ENCODE data around the gene MFSD11.
"Not testable (repeated sequence)": the region's sequence is repeated elsewhere in the genome, so short reads cannot be mapped to it uniquely, and the experiment has no call there.

MFSD11 gene

DNA sequence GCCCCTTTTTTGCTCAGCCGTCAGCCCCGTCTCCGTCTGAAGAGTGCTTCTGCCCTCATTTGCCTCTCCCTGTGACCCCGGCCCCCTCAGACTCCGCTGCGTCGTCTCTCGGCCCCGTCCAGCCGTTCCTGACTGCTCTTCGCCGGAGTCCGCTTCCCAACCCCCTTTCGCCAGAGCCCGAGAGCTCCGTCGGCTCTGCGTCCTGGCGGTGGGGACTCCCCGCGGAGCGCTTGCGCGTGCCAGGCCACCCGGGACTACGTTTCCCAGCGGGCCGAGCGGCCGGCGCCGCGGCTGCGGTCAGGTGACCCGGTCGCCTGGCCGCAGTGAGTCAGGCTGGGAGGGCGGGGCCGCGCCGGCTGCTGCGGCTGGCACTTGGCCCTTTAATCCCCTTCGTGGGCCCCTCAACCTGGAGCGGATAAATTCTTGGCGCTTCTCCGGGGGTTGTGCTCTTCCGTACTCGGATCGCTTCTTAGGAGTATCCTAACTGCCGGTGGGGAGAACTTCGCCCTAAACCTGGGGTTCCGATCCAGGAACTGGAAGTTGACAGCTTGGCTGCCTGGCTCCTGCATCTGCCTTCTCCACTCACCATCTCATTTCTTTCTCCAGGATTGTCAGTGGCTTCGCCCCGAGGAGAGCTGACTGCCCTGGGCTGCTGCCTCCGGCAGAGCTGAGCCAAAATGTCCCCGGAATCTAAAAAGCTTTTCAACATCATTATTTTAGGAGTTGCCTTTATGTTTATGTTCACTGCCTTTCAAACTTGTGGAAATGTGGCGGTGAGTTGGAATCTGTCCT lies at the start of gene MFSD11:
MFSD11 (plus strand) TSS at position 444 of the 792 bp plus-strand sequence; CDS start at position 678, 234 bp downstream.
- DNase-seq (ENCODE audit: low spot score), result peak; percentile 96

DNA sequence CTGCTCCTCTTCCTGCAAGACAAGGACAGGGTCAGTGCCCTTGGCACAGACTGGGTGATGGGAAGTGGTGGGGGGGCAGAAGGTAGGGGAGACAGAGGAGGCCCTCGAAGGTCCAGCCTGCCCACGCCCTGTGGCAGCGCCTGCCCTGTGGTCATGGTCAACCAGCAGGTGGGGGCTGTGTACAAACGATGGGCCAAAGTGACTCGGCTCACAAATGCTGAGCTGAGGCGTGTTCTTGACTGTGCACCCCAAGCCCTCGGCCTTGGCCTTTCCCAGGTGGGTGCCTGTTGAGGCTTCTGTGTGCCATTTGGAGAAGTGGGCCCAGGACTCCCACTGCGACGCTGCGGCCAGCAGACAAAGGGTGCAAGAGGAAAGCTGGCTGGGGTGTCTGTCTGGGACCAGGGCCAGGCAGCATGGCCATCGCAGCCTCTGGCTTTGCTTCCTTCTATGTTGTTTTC lies 49.7 kb upstream of the MFSD11 start:
- peak; percentile 41 for DNase-seq (ENCODE audit: low spot score)

DNA sequence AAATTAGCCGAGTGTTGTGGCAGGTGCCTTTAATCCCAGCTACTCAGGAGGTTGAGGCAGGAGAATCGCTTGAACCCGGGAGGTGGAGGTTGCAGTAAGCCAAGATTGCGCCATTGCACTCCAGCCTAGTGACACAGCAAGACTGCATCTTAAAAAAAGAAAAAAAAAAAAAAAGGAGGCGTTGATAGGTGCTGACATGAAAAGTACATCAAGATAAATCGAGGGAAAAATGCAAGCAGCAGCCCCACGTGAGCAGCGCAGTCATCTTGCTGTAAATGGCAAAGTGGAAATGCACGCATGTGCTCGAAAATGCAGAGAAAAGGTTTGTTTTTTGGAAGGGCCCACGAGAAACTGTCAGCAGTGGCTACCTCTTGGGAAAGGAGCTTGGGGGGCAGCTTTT lies 48.1 kb upstream of the MFSD11 start:
- no peak for DNase-seq (ENCODE audit: low spot score)

DNA sequence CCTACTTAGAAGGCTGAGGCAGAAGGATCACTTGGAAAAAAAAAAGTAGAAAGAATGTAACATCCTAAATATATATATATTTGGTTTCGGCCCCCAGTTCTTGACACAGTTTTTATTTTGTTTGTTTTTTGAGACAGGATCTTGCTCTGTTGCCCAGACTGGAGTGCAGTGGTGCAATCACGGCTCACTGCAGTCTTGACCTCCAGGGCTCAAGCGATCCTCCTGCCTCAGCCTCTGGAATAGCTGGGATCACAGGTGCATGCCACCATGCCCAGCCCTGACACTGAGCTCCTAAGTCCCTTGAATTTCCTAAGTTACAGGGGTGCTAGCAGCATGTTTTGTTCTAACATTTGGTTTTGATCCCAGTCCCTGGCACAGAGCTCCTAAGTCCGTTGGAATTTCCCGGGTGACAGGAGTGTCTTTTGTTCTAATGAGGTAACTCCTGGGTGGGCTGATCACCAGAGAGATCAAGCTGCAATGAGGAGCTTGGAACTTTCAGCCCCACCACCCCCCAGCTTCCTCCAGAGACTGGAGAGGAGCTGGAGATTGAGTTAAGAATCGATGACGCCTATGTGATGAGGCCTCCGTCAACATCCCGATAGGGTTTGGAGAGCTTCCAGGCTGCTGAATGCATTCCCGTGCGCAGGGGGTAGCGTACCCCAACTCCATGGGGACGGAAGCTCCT lies 47.2 kb upstream of the MFSD11 start:
- DNase-seq (ENCODE audit: low spot score), result no peak

DNA sequence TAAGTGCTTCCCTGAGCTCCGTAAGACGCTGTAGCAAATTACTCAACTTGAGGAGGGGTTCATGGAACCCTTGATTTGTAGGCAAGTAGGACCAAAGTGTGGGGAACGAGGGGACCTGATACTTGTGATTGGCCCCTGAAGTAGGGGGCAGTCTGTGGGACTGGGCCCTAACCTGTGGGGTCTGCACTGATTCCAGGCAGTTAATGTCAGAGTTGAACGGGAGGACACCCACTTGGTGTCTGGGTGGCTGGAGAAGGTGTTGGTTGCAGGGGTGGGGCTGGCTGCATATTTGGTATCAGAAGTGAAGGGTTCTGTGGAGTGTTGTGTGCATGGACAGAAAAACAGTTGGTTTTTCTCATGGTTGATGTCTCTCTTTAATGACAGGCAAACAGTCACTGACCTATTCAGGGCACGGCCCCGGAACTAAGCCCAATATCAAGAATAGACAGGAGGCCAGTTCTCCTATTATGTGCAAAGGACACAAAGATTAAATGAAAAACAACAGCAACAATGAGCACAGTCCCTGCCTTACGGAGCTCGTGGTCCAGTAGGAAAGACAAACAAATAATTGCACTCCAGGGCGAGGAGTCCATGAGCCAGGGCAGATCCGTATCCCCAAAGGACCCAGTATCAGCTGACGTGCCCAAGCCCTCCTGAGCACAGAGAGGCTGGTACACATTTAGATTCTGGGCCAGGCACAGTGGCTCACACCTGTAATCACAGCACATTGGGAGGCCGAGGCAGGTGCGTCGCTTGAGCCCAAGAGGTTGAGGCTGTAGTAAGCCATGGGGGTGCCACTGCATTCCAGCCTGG lies 46.3 kb upstream of the MFSD11 start:
- DNase-seq (ENCODE audit: low spot score), result no peak

DNA sequence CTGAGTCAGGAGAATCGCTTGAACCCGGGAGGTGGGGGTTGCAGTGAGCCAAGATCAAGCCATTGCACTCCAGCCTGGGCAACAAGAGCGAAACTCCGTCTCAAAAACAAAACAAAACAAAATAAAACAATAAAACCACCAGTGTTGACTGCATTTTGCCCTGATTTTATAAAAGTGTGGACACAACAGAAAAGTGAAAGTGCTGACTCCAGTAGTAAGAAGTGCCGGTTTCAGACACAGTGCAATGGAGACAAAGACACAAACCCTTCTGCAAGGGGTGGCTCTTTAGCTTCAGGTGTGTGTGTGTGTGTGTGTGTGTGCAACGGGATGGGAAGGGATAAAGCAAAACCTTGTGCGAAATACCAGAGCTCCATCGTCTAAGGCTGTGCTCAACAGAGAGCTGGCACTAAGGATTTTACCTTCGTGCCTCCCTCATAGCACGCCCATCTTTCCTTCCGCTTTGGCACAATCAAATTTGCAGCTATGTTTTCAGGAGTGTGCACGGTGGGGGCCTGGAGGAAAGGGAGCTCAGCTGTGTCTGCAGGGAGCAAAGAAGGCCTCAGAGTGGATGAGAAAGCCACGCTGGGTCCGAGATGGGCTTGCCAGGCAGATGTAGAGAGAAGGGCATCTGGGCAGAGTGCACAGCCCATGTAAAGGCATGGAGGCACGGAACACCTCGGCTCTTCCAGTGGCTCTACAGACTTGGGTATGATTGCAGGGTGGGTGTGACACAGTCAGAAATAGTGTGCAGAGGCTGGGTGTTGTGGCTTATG lies 42.7 kb upstream of the MFSD11 start:
- DNase-seq (ENCODE audit: low spot score), result no peak

DNA sequence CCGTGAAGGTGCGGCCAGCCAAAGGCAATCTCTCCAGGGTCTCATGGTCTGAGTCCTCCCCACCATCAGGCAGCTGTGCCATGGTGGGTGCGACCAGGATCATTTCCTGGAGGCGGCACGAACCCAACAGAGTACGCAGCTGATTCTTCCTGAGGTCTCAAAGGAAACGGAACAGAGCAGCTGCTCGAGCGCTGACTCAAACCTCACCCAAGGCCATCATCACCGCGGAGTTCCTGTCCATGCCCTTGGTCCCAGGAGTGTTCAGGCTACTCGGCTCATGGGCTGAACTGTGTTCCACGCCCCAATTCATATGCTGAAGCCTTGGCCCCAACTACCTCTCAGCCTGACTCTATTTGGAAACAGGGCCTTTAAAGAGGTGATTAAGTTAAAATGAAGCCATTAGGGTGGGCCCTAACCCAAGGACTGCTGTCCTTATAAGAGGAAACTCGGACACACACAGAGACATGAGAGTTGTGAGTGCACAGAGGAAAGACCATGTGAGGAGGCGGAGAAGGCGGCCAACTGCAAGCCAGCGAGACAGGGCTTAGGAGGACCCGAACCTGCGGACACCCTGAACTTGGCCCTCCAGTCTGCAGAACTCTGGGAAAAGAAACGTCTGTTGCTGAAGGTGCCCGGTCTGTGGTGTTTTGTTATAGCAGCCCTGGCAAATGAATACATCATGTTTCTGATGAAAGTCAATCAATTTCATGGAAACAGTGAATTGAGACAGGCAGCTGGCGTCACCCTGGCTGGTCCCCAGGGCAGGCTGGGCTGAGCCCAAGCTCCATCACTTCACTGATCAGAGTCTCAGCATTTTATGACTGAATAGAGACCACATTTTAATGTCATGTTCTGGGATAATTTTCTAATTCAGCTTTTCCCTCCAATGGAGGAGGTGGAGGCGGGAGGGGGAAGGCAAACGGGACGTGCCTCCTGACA lies 40.9 kb upstream of the MFSD11 start:
- no peak for DNase-seq (ENCODE audit: low spot score)

DNA sequence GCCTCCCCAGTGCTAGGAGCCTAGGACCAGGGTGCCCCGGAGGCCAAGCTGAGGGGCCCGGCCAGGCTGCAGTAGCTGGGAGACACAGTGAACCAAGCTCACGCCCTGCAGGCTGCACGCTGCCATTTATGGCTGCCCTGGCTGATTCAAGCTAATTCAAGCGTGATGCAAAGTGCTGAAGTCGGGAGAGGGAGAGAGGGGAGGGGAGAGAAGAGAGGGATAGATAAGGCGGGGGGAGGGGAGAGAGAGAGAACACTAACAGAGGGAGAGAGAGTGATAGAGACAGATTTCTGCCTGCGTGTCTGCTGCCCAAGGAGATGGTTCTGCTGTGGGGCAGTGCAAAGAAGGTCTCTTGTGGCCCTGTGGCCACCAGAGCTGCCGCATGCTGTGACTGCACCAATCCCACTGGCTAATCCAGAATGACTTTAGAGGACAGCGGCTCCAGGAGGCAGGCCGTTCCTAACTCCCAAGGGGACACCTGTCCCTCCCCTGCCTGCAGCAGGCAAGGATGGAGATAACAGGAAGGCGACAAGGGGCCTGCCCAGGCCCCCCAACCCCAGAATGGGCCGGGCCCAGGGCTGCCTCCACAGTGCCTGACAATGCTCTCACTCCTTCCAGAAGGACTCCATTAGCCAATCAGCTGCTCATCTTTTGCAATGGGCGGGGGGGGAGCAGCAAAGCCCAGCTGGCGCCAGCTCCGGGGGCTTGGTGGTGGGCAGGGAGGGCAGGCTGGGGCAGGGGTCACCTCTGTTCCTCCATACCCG lies 40.0 kb upstream of the MFSD11 start:
- no peak for DNase-seq (ENCODE audit: low spot score)

DNA sequence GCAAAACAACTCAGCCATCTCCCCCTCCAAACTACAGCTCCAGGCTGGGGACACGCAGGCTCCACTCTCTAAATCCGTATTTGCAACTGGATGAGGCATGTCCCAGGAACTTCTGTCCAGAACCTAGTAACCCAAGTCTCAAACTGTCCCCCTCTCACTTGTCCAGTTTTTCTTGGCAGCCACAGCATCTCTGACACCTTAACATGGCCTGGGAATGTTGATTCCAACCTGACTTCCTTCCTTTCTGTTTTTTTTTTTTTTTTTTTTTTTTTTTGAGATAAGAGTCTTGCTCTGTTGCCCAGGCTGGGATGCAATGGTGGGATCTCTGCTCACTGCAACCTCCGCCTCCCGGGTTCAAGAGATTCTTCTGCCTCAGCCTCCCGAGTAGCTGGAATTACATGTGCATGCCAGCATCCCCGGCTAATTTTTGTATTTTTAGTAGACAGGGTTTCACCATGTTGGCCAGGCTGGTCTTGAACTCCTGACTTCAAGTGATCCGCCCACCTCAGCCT lies 39.4 kb upstream of the MFSD11 start:
- DNase-seq (ENCODE audit: low spot score), result not testable (repeated sequence)

DNA sequence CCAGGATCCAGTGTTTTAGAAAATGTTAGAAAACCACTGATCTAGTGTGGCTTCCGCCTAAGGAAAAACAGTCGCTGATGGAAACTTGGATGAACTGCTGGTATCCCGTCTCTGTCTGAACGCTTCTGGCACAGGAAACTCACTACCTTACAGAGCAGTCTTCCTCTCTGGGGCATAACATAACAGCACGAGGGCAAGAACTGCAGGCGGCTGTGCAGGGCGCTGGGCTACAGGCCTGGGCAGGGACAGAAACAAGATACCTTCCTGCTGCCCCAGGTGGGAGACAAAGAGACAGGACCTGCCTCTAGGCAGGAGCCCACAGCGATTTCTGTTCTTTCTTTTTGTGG lies 37.7 kb upstream of the MFSD11 start:
- no peak for DNase-seq (ENCODE audit: low spot score)

DNA sequence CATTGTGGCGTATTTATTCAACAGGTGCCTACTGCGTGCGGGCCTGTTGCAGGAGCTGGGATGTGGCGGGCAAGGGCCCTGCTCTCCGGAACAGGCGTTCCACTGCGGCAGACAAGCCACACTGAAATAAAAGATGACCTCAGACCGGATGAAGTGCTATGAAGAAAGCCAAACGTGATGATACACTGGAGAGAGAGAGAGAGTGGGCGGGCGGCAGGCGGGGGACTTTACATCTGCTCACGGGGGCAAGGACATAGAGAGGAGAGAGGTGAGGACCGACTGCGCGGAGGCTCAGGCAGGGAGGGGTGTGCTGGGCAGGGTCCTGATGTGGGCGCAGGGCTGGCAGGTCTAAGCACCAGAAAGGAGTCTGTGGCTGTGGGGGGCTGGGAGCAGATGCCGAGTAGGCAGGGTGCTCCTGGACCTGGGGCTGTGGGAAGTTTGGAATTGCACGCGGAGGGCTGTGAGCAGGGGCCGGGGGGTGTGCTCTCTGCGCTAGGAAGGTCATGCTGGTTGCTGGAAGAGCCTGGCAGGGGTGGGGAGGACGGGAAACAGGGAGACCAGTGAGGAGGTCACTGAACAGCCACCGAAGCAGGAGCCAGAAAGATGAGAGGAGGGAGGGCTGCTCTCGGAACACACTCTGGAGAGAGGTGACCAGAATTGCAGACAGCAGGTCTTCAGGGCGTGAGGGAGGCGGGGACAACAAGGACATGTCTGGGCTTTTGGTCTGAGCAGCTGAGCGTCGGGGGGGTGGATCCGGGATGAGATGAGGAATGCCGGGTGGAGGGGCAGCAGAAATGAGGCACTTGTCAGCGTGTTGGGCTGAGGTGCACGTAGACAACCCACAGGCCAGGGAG lies 37.1 kb upstream of the MFSD11 start:
- DNase-seq (ENCODE audit: low spot score), result peak; percentile 92

DNA sequence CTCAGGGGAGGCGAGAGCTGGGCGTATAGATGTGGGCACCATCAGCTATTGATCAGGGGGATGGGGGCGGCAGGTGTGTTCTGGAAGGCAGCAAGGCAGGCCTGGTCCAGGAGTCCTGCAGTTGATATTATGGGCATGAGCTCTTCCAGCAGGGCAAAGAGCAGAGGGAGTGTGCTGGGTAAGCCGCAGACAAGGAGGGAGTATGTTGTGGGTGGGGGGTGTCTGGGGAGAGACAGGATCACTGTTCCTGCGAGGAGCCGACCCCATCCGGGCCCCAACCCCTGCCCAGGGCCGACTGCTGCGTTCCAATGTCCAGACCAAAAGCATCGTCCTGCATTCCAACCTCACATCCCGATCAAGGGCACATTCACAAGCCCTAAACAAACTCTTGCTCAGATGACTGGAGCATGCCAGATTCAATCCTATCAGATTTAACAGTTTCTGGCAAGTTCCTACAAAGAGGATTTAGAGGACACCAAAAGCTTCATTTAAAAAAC lies 36.4 kb upstream of the MFSD11 start:
- no peak for DNase-seq (ENCODE audit: low spot score)

DNA sequence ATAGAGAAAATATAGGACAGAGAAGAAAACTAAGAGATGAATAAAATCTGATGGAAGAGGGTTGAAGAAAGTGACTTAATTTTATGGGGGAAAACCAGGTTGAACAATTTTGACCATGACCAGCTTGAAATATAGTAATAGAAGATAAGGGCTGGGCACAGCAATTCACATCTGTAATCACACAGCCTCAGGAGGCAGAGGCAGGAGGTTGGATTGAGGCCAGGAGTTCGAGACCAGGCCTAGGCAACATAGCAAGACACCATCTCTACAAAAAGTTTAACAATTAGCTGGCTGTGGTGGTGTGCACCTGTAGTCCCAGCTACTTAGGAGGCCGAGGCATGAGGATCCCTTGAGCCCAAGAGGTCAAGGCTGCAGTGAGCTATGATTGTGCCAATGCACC lies 35.8 kb upstream of the MFSD11 start:
- no peak for DNase-seq (ENCODE audit: low spot score)

DNA sequence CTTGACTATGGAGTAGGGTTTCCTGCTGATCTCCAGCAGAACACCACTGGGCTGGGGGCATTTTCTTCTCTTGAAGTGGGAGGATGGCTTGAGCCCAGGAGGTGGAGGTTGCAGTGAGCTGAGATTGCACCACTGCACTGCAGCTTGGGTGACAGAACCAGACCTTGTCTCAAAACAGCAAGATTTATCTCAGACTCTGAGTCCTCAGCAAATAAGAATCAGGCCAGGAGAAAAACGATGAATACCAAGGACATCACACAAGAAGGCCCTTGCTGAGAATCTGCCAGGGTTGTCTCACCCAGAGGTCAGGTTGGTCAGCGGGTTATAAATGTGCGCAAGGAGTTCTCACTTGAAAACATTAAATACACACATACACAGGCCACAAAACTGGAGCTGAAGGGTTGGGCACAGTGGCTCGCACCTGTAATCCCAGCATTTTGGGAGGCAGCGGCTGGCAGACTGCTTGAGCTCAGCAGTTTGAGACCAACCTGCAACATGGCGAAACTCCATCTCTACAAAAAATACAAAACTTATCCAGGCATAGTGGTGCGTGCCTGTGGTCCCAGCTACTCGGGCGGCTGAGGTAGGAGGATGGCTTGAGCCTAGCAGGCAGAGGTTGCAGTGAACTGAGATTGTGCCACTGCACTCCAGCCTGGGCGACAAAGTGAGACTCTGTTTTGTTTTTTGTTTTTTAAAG lies 34.8 kb upstream of the MFSD11 start:
- DNase-seq (ENCODE audit: low spot score), result no peak

DNA sequence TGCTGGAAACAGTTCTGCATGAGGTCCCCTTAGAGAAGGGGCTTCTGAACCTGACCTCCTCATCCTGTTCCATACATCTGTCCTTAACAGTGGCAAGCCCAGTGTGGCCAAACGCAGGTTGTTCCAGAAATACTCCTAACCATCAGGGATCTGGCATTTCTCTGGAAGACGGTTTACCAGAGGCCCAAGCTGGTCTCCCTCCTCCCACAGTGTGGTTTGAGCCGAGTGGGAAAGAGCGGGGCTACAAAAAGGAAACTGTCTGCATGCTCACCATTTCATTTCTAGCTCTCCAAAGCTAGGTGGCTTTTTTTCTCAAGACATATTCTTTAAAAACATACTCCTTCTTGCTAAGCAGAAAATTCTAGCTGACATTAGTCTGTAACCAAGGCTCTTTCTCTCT lies 33.1 kb upstream of the MFSD11 start:
- DNase-seq (ENCODE audit: low spot score), result no peak

DNA sequence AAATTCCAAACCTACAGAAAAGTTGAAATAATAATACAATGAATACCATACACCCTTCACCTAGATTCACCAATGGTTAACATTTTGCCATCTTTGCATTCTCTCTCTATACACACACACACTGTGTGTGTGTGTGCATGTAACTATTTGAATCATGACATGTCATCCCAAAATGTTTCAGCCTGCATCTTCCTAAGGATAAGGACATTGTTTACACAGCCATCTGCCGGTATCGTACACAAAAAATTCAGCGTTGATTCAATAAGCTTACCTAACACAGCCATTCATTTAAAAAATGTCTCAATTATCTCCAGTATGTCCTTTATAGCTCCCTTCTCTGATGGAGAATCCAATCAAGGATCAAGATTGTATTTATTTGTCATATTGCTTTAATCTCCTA lies 31.1 kb upstream of the MFSD11 start:
- no peak for DNase-seq (ENCODE audit: low spot score)

DNA sequence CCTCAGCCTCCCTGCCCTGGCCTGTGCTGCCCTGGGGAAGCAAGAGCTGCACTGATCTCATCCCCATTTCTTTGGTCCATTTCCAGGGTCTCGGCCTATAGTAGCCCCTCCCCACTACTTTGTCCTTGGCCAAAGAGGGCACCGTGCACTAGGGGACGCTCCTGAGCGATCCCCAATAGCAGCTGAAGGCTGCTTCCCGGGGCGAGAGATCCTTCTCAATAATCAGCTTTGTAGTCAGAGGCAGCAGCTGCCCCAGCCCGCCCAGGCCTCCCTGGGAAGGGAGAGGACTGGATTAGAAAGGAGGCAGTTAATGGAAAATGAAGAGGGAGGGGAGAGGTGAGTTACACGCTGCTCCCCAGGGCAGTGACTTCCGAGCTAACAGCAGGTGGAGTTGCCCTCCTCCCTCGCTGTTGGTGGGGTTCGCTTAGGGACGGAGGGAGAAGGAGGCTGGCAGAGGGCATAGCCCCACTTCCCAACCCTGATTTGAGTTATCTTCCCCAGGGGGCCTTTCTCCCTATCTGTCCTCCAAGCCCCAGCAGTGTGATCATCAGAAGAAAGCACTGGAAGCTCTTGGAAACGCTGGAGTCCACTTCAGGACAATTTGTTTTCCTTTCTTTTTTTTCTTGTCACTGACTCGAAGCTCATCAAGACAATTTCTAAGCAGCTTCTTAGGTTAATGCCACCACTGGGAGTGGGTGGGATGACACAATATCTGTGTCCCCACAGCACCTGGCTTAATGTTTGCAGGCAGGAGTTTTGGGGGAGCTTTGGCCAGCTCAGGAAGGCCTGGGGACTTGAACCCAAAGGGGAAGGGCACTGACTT lies 29.7 kb upstream of the MFSD11 start:
- DNase-seq (ENCODE audit: low spot score), result no peak

All from AG08395 (cell line).